Measurements from ENCODE around the gene RALGPS1.

DNA sequence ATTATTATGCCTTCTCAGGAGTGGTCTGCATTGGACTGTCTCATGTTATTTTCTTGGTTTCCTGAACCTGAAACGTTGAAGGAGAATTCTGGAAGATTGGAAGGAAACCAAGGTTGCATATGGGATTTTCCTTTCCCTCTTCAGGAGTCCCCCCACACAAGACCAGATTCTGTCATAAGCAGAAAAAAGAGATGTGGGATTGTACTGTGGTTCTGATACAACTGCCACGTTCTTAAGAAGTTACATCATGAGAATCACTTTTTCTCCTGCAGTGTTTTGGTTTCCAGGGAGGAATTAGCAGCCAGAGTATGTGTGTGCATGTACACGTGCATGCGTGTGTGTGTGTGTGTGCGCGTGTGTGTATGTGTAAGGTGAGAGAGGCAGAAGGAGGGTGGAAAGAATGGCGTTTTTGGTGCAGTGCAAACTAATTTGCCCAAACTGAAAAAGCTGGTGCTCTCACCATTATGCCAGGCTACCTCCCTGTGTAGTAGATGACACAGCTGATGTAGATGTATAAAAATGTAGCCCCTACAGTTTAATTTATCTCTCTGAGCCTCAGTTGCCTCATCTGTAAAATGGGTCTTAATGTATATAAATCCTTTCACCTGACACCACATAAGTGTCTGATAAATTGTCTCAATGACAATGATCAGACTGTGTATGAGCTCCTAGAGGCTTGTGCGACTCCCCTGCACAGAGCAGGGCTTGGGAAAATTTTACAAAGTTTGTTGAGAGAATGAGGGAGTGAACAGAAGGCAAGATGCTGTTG is 38.6 kb downstream of the RALGPS1 start:
- TF ChIP-seq, protein P1, sequence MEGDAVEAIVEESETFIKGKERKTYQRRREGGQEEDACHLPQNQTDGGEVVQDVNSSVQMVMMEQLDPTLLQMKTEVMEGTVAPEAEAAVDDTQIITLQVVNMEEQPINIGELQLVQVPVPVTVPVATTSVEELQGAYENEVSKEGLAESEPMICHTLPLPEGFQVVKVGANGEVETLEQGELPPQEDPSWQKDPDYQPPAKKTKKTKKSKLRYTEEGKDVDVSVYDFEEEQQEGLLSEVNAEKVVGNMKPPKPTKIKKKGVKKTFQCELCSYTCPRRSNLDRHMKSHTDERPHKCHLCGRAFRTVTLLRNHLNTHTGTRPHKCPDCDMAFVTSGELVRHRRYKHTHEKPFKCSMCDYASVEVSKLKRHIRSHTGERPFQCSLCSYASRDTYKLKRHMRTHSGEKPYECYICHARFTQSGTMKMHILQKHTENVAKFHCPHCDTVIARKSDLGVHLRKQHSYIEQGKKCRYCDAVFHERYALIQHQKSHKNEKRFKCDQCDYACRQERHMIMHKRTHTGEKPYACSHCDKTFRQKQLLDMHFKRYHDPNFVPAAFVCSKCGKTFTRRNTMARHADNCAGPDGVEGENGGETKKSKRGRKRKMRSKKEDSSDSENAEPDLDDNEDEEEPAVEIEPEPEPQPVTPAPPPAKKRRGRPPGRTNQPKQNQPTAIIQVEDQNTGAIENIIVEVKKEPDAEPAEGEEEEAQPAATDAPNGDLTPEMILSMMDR (IDR thresholded peaks at IDR 0.05): no peak
- TF ChIP-seq EZH2 (IDR thresholded peaks at IDR 0.05): no peak
